Heart right ventricle (tissue), 16 donors: Measurements from ENCODE around the gene FBXL2. TPM values are rescaled to one million over a fixed set of nuclear protein-coding genes. Genes with fewer than 3 reads are reported as not detected.
"Not testable (repeated sequence)": the region's sequence is repeated elsewhere in the genome, so short reads cannot be mapped to it uniquely, and the experiment has no call there.

Source experiments
- ATAC-seq, 8 donors: fragments of 200-7000 bp; cut with Tn5 transposase; one replicate each; pipeline ENCODE4 v1.9.1; 2020; ENCODE audit warnings: mild to moderate bottlenecking in 8 of 8, moderate library complexity in 8 of 8, moderate number of reproducible peaks in 1 of 8
- DNase-seq, 2 donors: peaks; one replicate each; pipeline ENCODE4 v3.0.0-alpha.2; 2020
- H3K27ac ChIP-seq, 10 donors: fragments of 200-600 bp; sonication (generic) in 2 of 10; one replicate each; pipeline versions ENCODE4 v1.5.0 to v1.8.0; 2020 to 2022; ENCODE audit warnings: mild to moderate bottlenecking in 3 of 10
- H3K27me3 ChIP-seq, 7 donors: fragments of 200-600 bp; one replicate each; pipeline ENCODE4 v1.8.0; 2021 to 2022; ENCODE audit warnings: mild to moderate bottlenecking in 2 of 7
- H3K36me3 ChIP-seq, 9 donors: fragments of 200-600 bp; sonication (generic) in 1 of 9; one replicate each; pipeline versions ENCODE4 v1.5.0 to v1.8.0; 2020 to 2022; ENCODE audit warnings: mild to moderate bottlenecking in 2 of 9
- H3K4me1 ChIP-seq, 9 donors: fragments of 200-600 bp; sonication (generic) in 1 of 9; one replicate each; pipeline versions ENCODE4 v1.5.0 to v1.8.0; 2020 to 2022; ENCODE audit warnings: mild to moderate bottlenecking in 4 of 9
- H3K4me3 ChIP-seq, 10 donors: fragments of 200-600 bp; sonication (generic) in 2 of 10; one replicate each; pipeline versions ENCODE4 v1.5.0 to v1.8.0; 2020 to 2022; ENCODE audit warnings: mild to moderate bottlenecking in 7 of 10, moderate library complexity in 2 of 10
- H3K9me3 ChIP-seq, 11 donors: fragments of 200-600 bp in 10 of 11; sonication (generic) in 2 of 11; one replicate each; pipeline versions ENCODE4 v1.5.0 to v1.8.0; 2013 to 2022; ENCODE audit warnings: mild to moderate bottlenecking in 2 of 11, control low read depth in 1 of 11, moderate library complexity in 1 of 11
- CTCF ChIP-seq, 9 donors: fragments of 200-600 bp; sonication (generic) in 2 of 9; IDR thresholded peaks; one replicate each; pipeline versions ENCODE4 v1.5.0 to v1.8.0; 2021 to 2022; ENCODE audit warnings: antibody characterized with exemption in 9 of 9, mild to moderate bottlenecking in 5 of 9, moderate library complexity in 1 of 9
- WGBS, 2 donors: extraction: QIAGEN DNeasy Blood & Tissue Kit; methylation state at CpG; one replicate each; pipeline ENCODE4 v1.1.7; 2013; ENCODE audit warnings: inconsistent platforms in 1 of 2; 5-methylcytosine and 5-hydroxymethylcytosine counted together
- intact Hi-C, 10 donors: fragments of 100-400 bp; cut with DNase I; formaldehyde crosslinking; loops; one replicate each; pipeline versions ENCODE4 v1.11.1 to v1.14.2; 2022
- polyA plus RNA-seq, 2 donors: library from polyadenylated mRNA; stranded (reverse); fragments of 200-250 nt; gene quantifications; one replicate each; pipeline ENCODE4 v1.2.3, GENCODE V29; 2013
- total RNA-seq, 10 donors: library from RNA; stranded (reverse); fragmentation: NEBNext Ultra II Directional in 3 of 10; extraction: Animal tissue kit (Norgen Biotek cat#: 25700) in 3 of 10; gene quantifications; one replicate each; pipeline versions ENCODE4 v1.2.1 to v1.2.4, GENCODE V29; 2021 to 2023
- donor health status: Arrhythmogenic right ventricular cardiomyopathy.
- donor health status: ischemic (EF 13 %, LVEDD 7.1; RV severe dilation, severe dysfunction).
- donor health status: healthy with polysubstance abuse.
- donor health status: DM: no; HTN: yes; CAD: no.
- donor health status: DM: no; HTN: no; CAD: no.
- donor health status: ischemic (EF 25% LVEDD 6.9; RV normal size, moderate dysfunction).
- donor health status: ischemic (EF 25% LVEDD 5.7; RV mildly dilated, moderate dysfunction).
- donor health status: healthy.
- donor health status: DM: yes; HTN: yes; CAD: no.
- donor health status: Ischemic cardiomyopathy.
- donor health status: ischemic (EF 35%, LVEDD 5.7; RV mildly dilated, moderate dysfunction).
- donor health status: nonischemic (EF 11% LVEDD 7.7; RV severe dilation, severe dysfunction).
- donor health status: DM: yes; HTN: yes; CAD: no.
- donor health status: PGD.
- donor health status: ischemic (EF 29% LVEDD 5.4; RV normal size, mild dysfunction).
- donor health status: nonischemic (EF 23%, LVEDD 6.1; RV moderate dilation, normal function).

FBXL2 gene
- total and polyA plus RNA-seq, 12 donors, result 0.87 to 3.6 (median 2.0) TPM

GRCh38 chr3:33425453-33425852 is 148.2 kb downstream of the FBXL2 start:
- TF ChIP-seq CTCF (IDR thresholded peaks at IDR 0.05), result no peak
- Histone ChIP-seq H3K36me3 (peaks cover 0 to 50% (median 13%) of the 10 kb centered on the region in 9 donors), H3K4me1 (peaks cover 0 to 56% (median 44%) of the 10 kb centered on the region in 9 donors), H3K9me3 (no peaks in the 10 kb centered on the region), H3K27me3 (no peaks in the 10 kb centered on the region), H3K27ac (peak overlapping the region in 2 of 10 donors; percentile 19 to 61), H3K4me3 (no peak overlapping the region)
- intact Hi-C loops, result no loop called here
- ATAC-seq (no peak), DNase-seq (no peak)
- WGBS, 2 donors, result 72 to 78% methylated on average over 2 of the region's 2 CpGs

- DNase-seq, result no peak
- intact Hi-C loops, result no loop called here
- Histone ChIP-seq H3K9me3 (no peaks in the 10 kb centered on the region), H3K27me3 (no peaks in the 10 kb centered on the region), H3K4me3 (no peak overlapping the region), H3K4me1 (peaks cover 0 to 59% (median 51%) of the 10 kb centered on the region in 9 donors), H3K27ac (no peak overlapping the region), H3K36me3 (peaks cover 0 to 44% (median 8%) of the 10 kb centered on the region in 9 donors)
- WGBS, 2 donors, result 43 to 54% methylated on average over 1 of the region's 1 CpG
- no peak for ATAC-seq
- TF ChIP-seq CTCF (IDR thresholded peaks at IDR 0.05), result no peak
These were observed 148.8 kb downstream of the FBXL2 start for GRCh38 chr3:33426068-33426467.

DNA sequence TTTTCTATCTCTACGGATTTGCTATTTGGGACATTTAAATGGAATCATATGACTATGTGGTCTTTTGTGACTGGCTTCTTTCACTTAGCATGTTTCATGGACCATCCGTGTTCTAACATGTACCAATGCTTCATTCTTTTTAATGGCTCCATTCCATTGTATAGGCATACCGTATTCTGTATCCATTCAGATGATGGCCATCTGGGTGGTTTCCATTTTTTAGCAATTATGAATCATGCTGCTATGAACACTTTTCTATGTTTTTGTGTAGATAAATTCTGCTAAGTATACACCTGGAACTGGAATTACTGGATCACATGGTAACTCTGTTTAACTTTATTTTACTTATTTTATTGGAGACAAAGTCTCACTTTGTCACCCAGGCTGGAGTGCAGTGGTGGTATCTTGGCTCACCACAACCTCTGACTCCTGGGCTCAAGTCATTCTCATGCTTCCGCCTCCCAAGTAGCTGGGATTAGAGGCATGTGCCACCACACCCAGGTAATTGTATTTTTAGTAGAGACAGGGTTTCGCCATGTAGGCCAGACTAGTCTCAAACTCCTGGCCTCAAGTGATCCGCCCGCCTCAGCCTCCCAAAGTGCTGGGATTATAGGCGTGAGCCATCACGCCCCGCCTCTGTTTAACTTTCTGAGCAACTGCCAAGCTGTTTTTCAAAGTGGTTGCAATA is 149.5 kb downstream of the FBXL2 start:
- TF ChIP-seq CTCF (IDR thresholded peaks at IDR 0.05), result no peak
- no peak for DNase-seq
- no peak overlapping the region for H3K27ac ChIP-seq
- H3K36me3 ChIP-seq, result peaks cover 0 to 37% (median 5%) of the 10 kb centered on the region in 9 donors
- H3K4me1 ChIP-seq, result peaks cover 0 to 66% (median 56%) of the 10 kb centered on the region in 9 donors
- ATAC-seq, result no peak
- intact Hi-C loops, result no loop called here
- H3K4me3 ChIP-seq, result no peak overlapping the region
- WGBS, 2 donors, result 94 to 96% methylated on average over 10 of the region's 10 CpGs
- no peaks in the 10 kb centered on the region for H3K9me3 ChIP-seq
- H3K27me3 ChIP-seq, result no peaks in the 10 kb centered on the region

- WGBS, 2 donors, result 72 to 77% methylated on average over 7 of the region's 7 CpGs
- Histone ChIP-seq H3K27ac (no peak overlapping the region), H3K4me3 (no peak overlapping the region), H3K4me1 (peaks cover 0 to 85% (median 64%) of the 10 kb centered on the region in 9 donors), H3K36me3 (peaks cover 0 to 18% (median 0%) of the 10 kb centered on the region in 9 donors), H3K27me3 (no peaks in the 10 kb centered on the region), H3K9me3 (no peaks in the 10 kb centered on the region)
- no peak for TF ChIP-seq CTCF (IDR thresholded peaks at IDR 0.05)
- DNase-seq (no peak), ATAC-seq (peak in 4 of 8 donors; percentile 16 to 49 (median 34))
- intact Hi-C loops, result no loop called here
These were observed 151.5 kb downstream of the FBXL2 start for GRCh38 chr3:33428734-33429133.

- H3K4me3 ChIP-seq, ATAC-seq, H3K9me3 ChIP-seq, intact Hi-C loops, H3K27me3 ChIP-seq, DNase-seq, H3K27ac ChIP-seq: not testable (repeated sequence)
- H3K36me3 ChIP-seq, result peaks cover 0 to 13% (median 0%) of the 10 kb centered on the region in 9 donors
- 88 to 89% methylated on average over 2 of the region's 2 CpGs for WGBS, 2 donors
- H3K4me1 ChIP-seq, result peaks cover 0 to 89% (median 64%) of the 10 kb centered on the region in 9 donors
These were observed 152.1 kb downstream of the FBXL2 start for GRCh38 chr3:33429306-33429705.
